Choroid plexus epithelial cell (primary cell): ENCODE measurements around the gene HEXIM2.

ENCODE experiments used
- DNase-seq: peaks from one replicate; pipeline ENCODE4 v3.0.0-alpha.2; 2010; ENCODE audit warnings: low read depth
- H3K4me3 ChIP-seq: 2 replicates; pipeline ENCODE4 v1.5.1; 2011; ENCODE audit warnings: low read depth, mild to moderate bottlenecking, control low read depth, low read length, moderate library complexity
- TF ChIP-seq, protein P1 (sequence below): conservative IDR thresholded peaks from 2 replicates; pipeline ENCODE4 v1.5.1; 2011; ENCODE audit warnings: low read depth, mild to moderate bottlenecking, control low read depth, inconsistent platforms, low read length, moderate library complexity

The HEXIM2 gene

DNA sequence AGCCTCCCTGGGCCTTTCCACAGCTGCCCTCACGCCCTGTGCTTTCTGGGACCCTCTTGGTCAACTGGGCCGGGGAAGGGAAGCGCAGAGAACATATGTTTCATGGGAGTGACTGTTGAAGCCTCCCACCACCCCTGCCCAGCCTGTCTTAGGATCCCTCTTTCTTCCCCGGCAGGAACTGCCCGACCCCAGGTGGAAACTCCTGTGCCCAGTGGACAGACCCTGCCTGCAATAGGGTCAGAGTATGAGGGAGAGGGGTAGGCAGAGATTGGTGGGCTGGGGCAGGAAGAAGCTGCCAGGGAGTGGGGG is 10.5 kb downstream of the HEXIM2 start:
- TF ChIP-seq, protein P1, sequence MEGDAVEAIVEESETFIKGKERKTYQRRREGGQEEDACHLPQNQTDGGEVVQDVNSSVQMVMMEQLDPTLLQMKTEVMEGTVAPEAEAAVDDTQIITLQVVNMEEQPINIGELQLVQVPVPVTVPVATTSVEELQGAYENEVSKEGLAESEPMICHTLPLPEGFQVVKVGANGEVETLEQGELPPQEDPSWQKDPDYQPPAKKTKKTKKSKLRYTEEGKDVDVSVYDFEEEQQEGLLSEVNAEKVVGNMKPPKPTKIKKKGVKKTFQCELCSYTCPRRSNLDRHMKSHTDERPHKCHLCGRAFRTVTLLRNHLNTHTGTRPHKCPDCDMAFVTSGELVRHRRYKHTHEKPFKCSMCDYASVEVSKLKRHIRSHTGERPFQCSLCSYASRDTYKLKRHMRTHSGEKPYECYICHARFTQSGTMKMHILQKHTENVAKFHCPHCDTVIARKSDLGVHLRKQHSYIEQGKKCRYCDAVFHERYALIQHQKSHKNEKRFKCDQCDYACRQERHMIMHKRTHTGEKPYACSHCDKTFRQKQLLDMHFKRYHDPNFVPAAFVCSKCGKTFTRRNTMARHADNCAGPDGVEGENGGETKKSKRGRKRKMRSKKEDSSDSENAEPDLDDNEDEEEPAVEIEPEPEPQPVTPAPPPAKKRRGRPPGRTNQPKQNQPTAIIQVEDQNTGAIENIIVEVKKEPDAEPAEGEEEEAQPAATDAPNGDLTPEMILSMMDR = no peak
- no peak overlapping the region for H3K4me3 ChIP-seq
- DNase-seq = no peak

DNA sequence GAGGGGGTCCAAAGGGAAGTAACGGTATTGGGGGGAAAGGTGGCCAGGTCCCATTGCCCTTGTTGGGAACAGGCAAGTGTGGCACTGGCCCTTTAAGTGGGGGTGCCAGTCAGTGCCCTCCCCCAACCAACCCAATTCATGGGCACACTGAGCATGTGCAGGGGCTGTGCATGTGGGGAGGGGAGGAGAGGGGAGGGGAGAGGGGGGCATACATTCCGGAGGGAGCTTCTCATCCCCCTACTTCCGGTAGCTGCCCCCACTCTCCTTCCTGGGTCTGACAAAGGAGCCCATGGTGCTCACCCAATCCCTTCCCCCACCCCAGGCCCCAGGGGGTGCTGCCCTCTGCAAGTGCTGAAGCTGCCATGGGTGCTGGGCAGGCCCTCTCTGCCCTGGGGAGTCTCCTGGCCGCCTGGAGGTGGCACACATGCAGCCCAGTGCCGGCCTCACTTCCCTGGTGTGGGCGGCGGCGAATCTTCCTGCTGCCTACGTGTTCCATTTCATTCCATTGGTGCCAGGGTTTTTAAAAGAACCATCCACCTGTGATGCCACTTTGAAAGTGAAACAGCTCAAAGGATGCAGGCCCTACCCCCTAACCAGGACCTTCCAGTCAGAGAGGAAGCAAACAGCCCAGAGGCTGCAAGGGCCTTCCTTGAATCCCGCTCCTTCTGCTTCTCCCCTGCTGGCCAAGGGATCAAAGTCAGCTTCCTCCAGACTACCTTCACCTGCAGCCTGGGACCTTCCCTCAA is 11.0 kb downstream of the HEXIM2 start:
- TF ChIP-seq, protein P1 = no peak
- no peak overlapping the region for H3K4me3 ChIP-seq
- DNase-seq = peak; percentile 35

DNA sequence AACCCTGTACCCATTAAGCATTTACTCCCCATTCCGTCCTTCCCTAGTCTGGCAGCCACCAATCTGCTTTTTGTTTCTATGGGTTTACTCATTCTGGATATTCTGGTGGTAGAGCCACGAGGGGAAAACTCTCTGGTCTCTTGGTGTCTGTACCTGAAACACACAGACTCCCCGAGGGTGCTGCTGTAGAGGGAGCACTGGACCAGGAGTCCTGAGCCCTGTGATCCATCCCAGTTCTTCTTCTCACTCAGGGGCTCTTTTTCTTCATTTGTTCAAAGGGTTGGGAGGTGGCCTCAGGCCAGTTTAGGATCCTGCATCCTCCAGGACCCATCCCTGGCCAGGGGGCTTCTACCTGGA is 14.1 kb downstream of the HEXIM2 start:
- TF ChIP-seq, protein P1 = no peak
- DNase-seq = no peak
- H3K4me3 ChIP-seq = no peak overlapping the region

DNA sequence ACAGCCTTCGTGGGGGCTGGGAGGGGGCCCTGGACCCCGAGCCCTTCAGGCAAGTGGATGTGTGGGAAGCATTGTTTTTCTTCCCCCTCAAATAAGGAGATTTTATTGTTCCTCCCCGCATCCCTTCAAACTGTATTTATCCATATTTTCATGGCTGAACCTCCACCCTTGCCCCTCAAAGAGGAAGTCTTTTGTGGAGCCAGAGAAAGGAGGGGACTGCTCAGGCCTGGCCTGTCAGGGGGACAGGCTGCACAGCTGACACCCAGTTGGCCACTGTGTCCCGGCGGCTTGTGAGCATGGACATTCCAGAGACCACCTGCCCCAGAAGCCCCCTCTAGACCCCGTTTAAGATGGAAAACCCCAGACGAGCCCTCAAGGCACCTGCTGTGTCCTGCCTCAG is 15.9 kb downstream of the HEXIM2 start:
- DNase-seq = no peak
- TF ChIP-seq, protein P1 = no peak
- H3K4me3 ChIP-seq = no peak overlapping the region

DNA sequence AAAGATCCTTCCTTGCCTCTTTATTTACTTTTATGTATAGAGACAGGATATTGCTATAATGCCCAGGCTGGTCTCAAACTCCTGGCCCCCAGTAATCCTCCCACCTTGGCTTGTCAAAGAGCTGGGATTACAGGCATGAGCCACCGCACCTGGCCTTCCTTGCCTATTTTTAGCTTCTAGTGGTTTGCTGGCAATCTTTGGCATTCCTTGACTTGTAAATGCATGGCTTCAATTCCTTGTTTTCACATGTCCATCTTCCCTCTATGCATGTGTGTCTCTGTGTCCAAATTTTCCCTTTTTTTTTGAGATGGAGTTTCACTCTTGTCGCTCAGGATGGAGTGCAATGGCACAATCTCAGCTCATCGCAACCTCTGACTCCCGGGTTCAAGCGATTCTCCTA is 22.5 kb downstream of the HEXIM2 start:
- TF ChIP-seq, protein P1 = no peak
- DNase-seq = no peak
- no peak overlapping the region for H3K4me3 ChIP-seq

DNA sequence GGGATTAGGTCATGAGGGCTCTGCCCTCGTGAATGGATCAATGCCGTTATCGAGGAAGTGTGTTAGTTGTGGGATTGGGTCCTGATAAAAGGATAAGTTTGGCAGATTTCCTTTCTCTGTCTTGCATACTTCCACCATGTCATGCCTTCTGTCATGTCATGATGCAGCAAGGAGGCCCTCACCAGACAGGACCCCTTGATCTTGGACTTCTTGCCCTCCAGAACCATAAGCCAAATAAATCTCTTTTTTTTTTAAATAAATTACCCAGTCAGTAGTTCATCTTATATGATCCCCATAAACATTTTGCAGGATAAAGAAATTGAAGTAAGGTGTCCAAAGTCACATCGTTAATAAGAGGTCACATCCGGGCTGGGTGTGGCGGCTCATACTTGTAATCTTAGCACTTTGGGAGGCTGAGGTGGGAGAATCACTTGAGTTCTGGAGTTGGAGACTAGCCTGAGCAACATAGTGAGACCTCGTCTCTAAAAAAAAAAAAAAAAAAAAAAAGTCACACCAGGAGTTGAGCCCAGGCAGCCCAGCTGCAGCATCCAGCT is 25.2 kb downstream of the HEXIM2 start:
- H3K4me3 ChIP-seq = no peak overlapping the region
- DNase-seq = no peak
- TF ChIP-seq, protein P1 = no peak

DNA sequence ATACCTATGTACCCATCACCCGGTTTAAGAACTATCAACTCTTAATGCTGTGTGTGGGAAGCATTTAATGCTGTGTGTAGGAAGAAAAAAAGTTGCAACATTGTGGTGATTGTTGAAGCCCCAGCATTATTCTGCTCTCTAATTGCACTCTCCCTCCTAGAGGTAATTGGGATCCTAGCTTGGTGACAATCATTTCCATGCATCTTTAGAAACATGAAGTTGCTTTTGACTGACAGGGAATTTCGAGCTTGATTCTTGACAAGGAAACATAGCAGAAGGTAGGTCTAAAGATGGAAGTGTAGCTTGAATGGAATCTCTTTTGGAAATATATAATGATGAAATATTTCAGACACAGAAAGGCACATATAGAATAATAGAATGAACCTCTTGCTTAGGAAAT is 27.3 kb downstream of the HEXIM2 start:
- no peak for DNase-seq
- H3K4me3 ChIP-seq = no peak overlapping the region
- TF ChIP-seq, protein P1 = no peak
